ENCODE measurements around the gene NPR2. TPM values are rescaled to one million over a fixed set of nuclear protein-coding genes. Genes with fewer than 3 reads are reported as not detected.

The NPR2 gene
- total and polyA plus RNA-seq, 2 of the 13 experiments (the other 11 are each of a cell fraction or from before 2014, with no cell fraction given): 7.4 to 9.4 TPM

DNA sequence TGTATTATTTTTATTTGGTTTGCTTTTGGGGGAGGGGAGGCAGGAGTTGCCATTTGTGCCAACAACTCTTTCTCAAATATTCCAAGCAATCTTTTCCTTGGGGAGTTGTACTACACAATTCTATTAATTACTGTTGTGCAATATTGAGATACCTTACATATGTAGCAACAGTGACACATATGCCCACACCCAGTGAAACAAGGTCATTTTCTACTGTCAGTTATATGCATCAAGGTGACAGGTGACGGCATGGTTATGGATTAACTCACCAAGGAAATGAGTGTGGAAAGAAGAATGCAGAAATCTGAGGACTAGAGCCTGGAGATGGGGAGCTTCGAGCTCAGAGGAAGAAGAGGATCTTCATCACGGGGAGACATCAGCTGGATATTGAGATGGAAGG, 19.4 kb upstream of the NPR2 start (continued):
- TF ChIP-seq, protein P1, sequence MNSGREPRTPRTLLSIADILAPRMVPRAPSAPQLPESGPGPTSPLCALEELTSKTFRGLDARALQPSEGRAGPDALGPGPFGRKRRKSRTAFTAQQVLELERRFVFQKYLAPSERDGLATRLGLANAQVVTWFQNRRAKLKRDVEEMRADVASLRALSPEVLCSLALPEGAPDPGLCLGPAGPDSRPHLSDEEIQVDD (CRISPR knock-in tag; IDR thresholded peaks at IDR 0.05; ENCODE audit: borderline replicate concordance): no peak
- TF ChIP-seq GATAD2A (CRISPR knock-in tag; IDR thresholded peaks at IDR 0.05) (peak; percentile 51; the same call in 1 of the 2 replicates), CEBPB (IDR thresholded peaks at IDR 0.05; ENCODE audit: borderline replicate concordance, low read depth, low read length) (peak; percentile 93), ZNF883 (CRISPR knock-in tag; IDR thresholded peaks at IDR 0.05; ENCODE audit: not compliant biosample characterization) (no peak), NCOA2 (CRISPR knock-in tag; IDR thresholded peaks at IDR 0.05) (no peak), MLLT10 (CRISPR knock-in tag; IDR thresholded peaks at IDR 0.05) (no peak), ZNF577 (CRISPR knock-in tag; IDR thresholded peaks at IDR 0.05; ENCODE audit: borderline replicate concordance, low read depth) (no peak), ZNF672 (CRISPR knock-in tag; IDR thresholded peaks at IDR 0.05) (no peak), YY1 (IDR thresholded peaks at IDR 0.05; ENCODE audit: insufficient read depth, insufficient replicate concordance, low read depth, low read length) (no peak), TGIF2 (CRISPR knock-in tag; IDR thresholded peaks at IDR 0.05) (peak; percentile 98)
- TF ChIP-seq, protein P2, sequence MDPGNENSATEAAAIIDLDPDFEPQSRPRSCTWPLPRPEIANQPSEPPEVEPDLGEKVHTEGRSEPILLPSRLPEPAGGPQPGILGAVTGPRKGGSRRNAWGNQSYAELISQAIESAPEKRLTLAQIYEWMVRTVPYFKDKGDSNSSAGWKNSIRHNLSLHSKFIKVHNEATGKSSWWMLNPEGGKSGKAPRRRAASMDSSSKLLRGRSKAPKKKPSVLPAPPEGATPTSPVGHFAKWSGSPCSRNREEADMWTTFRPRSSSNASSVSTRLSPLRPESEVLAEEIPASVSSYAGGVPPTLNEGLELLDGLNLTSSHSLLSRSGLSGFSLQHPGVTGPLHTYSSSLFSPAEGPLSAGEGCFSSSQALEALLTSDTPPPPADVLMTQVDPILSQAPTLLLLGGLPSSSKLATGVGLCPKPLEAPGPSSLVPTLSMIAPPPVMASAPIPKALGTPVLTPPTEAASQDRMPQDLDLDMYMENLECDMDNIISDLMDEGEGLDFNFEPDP (CRISPR knock-in tag; conservative IDR thresholded peaks at IDR 0.05): no peak
- TF ChIP-seq, protein P3, sequence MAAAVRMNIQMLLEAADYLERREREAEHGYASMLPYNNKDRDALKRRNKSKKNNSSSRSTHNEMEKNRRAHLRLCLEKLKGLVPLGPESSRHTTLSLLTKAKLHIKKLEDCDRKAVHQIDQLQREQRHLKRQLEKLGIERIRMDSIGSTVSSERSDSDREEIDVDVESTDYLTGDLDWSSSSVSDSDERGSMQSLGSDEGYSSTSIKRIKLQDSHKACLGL (CRISPR knock-in tag; IDR thresholded peaks at IDR 0.05): no peak
- TF ChIP-seq, protein P4, sequence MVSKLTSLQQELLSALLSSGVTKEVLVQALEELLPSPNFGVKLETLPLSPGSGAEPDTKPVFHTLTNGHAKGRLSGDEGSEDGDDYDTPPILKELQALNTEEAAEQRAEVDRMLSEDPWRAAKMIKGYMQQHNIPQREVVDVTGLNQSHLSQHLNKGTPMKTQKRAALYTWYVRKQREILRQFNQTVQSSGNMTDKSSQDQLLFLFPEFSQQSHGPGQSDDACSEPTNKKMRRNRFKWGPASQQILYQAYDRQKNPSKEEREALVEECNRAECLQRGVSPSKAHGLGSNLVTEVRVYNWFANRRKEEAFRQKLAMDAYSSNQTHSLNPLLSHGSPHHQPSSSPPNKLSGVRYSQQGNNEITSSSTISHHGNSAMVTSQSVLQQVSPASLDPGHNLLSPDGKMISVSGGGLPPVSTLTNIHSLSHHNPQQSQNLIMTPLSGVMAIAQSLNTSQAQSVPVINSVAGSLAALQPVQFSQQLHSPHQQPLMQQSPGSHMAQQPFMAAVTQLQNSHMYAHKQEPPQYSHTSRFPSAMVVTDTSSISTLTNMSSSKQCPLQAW (CRISPR knock-in tag; IDR thresholded peaks at IDR 0.05): no peak
- TF ChIP-seq, protein P5, sequence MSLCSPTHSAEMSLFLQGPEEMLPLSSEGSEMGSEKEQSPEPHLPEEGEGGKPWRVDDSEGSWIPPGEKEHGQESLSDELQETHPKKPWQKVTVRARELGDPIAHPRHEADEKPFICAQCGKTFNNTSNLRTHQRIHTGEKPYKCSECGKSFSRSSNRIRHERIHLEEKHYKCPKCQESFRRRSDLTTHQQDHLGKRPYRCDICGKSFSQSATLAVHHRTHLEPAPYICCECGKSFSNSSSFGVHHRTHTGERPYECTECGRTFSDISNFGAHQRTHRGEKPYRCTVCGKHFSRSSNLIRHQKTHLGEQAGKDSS (CRISPR knock-in tag; IDR thresholded peaks at IDR 0.05; ENCODE audit: borderline replicate concordance, low read depth): no peak
- TF ChIP-seq, protein P6, sequence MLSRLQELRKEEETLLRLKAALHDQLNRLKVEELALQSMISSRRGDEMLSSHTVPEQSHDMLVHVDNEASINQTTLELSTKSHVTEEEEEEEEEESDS (CRISPR knock-in tag; IDR thresholded peaks at IDR 0.05; ENCODE audit: borderline replicate concordance): no peak
- TF ChIP-seq, protein P7, sequence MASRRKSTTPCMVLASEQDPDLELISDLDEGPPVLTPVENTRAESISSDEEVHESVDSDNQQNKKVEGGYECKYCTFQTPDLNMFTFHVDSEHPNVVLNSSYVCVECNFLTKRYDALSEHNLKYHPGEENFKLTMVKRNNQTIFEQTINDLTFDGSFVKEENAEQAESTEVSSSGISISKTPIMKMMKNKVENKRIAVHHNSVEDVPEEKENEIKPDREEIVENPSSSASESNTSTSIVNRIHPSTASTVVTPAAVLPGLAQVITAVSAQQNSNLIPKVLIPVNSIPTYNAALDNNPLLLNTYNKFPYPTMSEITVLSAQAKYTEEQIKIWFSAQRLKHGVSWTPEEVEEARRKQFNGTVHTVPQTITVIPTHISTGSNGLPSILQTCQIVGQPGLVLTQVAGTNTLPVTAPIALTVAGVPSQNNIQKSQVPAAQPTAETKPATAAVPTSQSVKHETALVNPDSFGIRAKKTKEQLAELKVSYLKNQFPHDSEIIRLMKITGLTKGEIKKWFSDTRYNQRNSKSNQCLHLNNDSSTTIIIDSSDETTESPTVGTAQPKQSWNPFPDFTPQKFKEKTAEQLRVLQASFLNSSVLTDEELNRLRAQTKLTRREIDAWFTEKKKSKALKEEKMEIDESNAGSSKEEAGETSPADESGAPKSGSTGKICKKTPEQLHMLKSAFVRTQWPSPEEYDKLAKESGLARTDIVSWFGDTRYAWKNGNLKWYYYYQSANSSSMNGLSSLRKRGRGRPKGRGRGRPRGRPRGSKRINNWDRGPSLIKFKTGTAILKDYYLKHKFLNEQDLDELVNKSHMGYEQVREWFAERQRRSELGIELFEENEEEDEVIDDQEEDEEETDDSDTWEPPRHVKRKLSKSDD (CRISPR knock-in tag; IDR thresholded peaks at IDR 0.05; ENCODE audit: low read depth): no peak
